GM21825 (cell line): ENCODE data around the gene CACNA1H.

Experiments
- ATAC-seq: cut with Tn5 transposase; IDR thresholded peaks from one replicate; pipeline ENCODE4 v1.9.1; 2021; ENCODE audit warnings: mild to moderate bottlenecking, moderate library complexity; ENCODE audit not compliant: unreplicated experiment

CACNA1H gene

DNA sequence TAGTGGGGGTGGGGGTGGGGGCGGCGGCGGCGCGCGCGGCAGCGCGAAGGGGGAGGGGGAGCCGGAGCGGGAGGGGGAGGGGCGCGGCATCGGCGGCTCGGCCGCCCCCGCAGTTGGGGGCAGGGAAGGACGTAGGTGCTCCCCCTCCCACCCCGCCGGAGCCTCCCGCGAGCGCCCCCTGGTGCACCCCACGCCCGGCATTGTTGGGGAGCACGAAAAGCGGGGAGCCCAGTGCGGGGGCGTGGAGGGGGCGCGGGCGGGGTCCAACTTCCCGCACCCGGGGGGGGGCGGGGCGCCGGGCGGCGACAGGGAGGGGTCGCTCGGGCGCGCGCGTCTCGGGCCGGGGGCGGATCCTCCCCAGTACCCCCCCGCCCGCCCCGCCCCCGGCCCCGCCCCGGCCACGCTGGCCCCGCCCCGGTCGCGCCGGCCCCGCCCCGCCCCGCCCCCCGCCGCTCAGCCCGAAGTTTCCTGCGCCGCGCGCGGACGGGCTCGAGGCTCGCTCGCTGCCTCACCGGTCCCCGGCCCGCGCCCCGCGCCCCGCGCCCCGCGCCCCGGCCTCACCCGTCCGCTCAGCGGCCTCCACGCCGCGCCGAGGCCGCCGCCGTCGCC lies at the start of gene CACNA1H:
Gene CACNA1H, plus strand, starts transcription at position 456 of the 609 bp plus-strand sequence. CDS start 632 bp downstream, outside the sequence.
- no peak for ATAC-seq

DNA sequence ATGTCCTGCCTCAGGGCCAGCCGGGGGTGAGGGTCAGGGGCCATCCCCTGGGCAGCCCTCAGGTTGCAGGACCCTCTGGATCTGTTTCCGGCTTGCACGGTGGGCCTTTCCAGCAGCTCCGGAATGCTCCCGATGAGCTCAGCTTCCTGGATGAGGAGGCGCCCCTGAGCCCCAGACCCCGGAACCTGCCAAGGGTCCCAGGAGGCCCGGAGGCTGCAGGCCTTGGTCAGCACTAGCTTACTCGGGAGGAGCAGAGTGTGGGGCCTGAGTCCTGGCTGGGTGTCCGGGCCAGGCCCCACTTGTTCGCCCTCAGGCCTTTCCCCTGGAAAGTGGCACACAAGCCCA lies 49.3 kb upstream of the CACNA1H start:
- ATAC-seq: no peak

DNA sequence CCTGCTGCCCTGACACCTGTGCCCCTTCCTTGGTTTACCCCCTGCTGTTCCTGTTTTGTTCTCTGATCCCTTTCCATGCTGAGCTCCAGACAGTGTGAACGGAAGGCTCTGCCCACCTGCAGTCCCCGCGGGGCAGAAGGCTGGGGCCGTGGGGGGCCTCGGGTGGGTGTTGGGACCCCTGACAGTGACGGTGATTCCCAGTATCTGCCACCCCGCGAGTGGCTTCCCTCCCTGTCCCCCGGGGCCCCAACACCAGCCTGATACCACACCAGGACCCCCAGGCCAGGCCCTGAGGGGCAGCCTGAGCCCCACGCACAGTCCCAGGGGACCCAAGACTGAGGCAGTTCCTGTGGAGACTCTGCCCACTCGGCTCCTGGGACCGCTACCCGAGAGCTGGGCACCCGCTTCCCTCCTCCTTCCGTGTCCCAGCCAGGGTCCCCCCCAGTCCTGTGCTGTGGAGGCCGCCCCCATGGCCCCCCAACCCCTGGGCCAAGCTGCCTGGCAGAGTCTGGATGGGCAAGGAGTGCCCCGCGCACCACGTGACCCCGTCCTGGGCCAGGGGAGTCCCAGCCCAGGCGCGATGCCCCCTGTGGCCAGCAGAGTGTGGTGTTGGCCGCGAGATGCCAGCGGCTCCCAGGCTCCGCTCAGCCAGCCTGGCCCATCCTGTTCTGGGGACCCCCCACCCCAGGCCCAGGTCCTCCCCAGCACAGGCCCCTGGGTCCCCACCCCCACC lies 46.9 kb upstream of the CACNA1H start:
- no peak for ATAC-seq

DNA sequence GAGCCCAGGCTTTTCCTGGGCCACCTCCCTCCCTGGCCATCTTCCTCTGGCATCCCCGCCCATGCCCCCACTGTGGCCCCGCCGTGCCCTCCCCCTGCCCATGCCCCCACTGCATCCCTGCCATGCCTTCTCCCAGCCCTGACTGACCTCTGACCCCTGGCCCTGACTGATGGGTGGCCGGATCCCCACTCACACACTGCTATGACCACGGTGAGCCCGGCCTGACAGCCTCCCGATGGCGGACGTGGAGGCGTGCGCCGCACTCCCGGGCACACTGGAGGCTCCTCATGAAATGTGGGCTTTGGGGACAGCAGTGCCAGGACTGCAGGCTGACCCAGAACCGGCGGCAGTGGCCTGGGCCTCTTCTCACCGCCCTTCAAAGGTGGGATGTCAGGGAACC lies 46.2 kb upstream of the CACNA1H start:
- no peak for ATAC-seq

DNA sequence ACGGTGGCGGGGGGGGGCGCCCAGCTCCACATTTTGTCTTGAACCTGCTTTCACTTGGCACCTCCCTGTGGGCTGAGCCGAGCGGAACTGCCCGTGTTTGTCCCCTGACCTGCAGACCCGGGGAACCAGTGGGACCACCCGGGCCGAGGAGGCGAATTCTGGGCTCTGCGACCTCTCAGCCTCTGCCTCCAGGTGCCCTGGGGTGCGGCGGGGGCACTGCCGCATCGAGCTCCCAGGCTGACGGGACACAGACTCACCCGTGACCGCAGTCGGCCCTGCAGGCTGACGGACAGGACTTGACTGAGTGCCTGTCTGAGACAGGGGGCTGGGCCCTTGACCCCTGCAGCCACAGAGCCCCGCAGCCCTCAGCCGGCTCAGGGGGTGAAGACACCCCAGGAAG lies 45.8 kb upstream of the CACNA1H start:
- no peak for ATAC-seq

DNA sequence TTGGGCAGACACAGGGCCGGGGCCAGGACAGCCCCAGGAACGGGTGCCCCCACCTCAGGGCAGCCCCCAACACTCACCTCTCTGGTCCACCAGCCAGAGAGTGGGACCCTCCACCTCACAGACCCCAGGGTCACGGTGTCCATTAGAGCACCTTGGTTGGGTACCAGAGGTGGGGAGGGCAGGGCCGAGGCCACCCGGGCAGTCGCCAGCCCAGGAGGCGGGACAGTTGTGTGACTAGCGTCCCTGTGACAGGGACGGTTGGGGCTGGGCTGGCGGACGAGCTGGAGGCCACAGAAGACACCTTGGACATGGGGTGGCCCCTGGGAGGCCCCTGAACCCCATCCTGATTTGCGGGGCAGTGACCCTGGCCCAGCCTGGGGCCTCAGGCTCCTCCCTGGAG lies 45.2 kb upstream of the CACNA1H start:
- ATAC-seq: no peak

DNA sequence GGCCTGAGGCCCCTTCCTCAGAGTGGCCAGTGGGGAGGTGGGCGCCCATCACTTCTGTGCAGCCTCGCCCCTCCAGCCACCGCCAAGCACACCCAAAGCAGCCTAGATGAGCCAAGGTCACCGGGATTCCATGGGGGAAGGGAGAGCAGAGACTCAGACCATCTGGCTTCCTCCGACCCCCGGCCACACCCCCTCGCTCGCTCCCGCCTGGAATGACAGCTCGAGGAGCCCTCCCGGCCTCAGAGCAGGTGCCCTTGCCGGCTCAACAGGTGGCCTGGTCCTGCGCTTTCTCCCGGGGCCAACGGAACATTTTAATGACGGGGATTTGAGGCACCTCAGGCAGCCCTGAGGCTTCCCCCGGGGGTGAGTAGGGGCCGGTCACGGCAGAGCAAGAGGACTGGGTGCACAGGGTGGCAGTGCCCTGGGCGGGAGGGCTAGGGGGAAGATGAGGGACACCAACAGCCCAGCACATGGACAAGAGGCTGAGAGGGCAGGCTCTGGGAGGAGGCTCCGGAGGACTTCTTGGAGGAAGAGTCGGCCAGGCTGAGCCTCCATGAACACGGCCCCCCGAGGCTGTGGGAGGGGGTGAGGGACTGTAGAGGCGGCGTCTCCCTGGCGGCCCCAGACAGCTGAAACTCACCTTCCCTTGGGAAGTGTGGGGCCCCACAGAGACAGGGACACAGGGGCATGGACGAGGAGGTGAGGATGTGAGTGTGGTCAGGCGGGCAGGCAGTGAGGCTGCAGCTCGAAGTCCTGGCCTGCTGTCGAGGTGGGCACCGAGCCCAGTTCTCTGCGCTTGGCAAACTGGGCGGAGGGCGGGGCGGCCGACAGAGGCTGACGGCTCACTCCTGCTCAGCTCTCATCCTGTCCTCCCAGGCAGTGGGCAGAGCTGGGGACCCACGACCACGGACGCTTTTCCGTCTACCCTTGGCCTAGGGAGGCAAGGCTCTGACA lies 44.3 kb upstream of the CACNA1H start:
- ATAC-seq: no peak

DNA sequence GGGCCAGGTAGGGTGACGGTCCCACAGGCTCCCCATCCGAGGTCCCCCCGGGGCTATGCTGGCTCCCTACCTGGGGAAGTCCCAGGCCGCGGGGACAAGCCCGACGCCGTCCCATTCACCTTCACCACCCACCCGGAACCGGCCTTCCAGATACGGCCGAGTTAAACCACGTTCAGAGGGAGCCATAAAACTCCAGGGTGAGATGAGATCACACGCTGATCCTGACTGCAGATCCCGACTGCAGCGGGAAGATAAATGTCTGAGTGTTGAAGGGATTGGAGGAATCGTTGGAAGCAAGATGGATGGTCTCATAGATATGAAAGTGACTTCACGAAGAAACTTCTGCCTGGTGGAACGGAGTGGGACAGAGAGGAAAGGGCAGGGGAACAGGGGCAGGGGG lies 43.3 kb upstream of the CACNA1H start:
- no peak for ATAC-seq

DNA sequence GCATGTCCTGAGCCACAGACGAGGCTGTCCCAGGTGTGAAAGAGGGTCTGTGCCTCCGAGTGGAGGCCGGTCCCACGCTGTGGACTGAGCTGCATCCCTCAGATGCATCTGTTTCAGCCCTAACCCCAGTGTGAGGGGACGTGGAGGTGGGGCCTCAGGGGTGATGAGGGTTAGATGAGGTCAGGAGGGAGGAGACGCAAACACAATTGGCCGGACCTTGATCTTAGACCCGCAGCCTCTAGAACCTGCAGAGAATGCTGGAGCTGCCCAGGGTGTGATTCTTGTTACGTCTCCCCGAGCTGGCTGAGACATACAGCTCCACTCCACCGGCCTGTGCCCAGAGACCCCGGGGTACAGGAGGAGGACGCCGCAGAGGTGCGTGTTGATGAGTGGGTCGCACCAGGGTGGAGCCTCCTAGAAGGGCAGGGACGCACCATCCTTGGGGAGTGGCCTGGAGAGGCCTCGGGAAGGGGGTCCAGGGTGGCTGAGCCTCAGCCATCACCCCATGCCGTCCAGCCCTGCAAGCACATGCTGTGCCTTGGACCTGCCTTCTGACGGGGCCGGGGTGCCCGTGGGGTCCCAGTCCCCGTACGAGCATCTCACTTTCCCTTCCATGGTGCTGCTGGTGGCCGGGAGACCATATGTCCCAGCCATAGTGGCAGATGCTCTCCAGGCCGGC lies 40.3 kb upstream of the CACNA1H start:
- ATAC-seq: no peak

DNA sequence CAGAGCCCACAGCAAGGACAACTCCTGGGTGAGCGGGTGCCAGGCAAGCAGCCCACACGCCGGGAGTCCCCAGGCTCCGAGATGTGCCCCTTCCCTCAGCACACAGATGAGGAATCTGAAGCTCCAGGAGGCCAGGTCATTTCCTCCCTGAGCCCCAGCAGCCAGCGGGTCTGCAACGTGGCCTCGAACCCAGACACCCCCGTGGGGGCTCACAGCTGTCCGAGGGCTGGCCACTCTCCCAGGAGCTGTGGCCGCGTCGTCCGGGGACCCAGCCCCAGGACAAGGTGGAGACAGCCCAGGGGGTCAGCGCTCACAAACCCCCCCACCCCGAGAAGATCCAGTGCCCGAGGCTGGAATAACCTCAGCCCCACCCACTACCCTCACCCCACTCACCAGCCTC lies 39.4 kb upstream of the CACNA1H start:
- no peak for ATAC-seq

DNA sequence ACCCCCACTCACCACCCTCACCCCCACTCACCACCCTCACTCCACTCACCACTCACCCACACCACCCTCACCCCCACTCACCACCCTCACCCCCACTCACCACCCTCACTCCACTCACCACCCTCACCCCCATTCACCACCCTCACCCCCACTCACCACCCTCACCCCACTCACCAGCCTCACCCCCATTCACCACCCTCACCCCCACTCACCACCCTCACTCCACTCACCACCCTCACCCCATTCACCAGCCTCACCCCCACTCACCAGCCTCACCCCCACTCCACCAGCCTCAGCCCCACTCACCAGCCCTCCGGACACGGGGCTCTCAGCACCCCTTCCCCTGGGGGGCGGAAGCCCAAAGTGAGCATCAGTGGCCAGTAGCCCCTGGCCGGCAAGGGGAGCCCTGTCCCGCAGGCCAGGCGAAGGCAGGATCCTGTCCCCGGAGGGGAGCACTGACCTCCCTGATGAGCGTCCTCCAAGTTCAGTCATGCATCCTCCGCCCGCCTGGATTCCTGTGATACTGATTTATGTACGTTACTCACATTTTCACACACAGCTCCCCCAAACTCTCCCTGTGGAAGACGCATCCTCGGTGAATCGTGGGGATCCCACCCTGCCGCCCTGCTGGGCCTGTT lies 38.9 kb upstream of the CACNA1H start:
- ATAC-seq: no peak

DNA sequence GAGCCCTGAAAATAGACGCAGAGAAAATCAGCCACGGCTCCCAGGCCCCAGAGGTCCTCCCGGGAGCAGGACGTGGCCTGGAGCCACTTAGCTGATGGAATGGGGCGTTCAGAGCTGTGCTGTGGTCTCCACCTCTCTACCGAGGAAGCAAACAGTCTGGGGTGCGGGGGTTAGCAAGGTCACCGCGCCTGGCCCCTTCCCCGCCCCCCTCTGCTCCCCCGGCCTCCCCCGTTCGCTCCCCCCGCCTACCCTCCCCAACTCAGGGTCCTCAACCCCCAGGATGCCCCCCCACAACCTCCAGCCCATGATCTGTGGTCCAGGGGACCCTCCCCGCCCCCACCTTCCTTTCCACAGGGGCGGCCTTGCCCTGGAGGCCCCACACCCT lies 36.2 kb upstream of the CACNA1H start:
- no peak for ATAC-seq

DNA sequence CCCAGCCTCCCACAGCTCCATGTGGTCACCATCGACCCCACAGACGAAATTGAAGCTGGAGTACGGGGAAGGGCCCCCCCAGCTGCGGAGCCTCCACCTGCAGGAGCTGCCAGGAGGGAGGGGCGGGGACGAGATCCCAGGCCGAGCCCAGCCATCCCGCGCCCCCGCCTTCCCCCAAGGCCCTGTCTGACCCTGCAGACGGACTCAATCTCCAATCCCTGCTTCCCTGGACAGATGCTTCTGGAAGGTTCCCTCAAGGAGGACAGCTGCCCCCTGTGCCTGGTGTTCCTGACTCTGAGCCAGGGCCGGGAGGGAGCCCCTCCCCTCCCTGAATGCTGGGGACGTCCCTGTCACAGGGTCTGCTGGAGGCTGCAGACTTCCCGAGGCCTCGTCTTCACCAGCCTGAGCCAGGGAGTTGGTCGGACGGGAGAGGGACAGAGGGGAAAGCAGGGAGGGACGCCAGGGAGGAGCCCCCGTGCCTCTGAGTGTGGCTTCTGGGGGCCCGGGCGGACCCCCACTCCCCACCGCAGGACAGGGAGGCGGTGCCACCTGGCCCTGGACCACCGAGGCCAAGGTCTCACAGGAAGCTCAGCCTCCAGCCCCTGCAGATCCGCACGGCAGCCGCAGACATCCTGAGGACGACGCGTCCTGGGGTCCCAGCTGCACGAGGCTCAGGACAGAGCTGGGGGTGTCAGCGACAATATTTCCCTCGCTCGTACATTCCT lies 35.6 kb upstream of the CACNA1H start:
- no peak for ATAC-seq

DNA sequence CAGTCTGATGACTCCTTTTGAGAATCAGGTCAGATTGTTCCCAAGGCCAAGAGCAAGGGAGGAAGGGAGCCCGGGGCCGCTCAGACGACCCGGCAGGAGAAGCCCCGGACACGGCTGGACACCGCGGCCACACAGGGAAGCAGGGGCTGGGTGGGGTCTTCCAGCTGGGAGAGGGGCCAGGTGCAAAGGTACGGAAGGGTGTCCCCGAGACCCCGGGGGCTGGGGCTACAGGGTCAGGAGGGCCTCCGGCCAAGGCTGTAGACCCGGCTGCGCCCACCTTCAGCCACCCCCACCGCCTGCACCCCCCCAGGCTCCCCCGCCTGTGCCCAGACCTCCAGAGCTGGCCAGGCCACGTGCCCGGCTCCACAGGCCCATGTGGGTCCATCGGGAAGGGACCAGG lies 35.0 kb upstream of the CACNA1H start:
- no peak for ATAC-seq

DNA sequence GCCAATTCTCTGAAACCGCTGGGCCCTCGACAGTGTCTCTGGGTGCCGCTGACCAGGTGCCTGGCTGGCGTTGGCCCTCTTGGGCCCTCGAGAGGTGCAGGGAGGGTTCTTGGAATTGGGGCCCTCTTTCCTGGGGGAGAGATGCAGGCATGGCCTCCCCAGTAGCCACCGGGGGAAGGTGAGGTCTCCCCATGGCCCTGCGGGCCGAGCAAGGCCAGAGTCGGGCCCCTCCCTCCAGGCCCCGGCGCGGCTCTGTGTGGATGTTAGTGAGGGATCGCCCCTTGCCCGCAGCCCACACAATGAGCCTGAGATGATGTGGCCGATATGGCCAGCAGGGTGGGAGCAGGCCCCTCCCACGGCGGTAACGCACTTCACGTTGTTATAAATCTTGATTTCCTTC lies 33.8 kb upstream of the CACNA1H start:
- no peak for ATAC-seq

DNA sequence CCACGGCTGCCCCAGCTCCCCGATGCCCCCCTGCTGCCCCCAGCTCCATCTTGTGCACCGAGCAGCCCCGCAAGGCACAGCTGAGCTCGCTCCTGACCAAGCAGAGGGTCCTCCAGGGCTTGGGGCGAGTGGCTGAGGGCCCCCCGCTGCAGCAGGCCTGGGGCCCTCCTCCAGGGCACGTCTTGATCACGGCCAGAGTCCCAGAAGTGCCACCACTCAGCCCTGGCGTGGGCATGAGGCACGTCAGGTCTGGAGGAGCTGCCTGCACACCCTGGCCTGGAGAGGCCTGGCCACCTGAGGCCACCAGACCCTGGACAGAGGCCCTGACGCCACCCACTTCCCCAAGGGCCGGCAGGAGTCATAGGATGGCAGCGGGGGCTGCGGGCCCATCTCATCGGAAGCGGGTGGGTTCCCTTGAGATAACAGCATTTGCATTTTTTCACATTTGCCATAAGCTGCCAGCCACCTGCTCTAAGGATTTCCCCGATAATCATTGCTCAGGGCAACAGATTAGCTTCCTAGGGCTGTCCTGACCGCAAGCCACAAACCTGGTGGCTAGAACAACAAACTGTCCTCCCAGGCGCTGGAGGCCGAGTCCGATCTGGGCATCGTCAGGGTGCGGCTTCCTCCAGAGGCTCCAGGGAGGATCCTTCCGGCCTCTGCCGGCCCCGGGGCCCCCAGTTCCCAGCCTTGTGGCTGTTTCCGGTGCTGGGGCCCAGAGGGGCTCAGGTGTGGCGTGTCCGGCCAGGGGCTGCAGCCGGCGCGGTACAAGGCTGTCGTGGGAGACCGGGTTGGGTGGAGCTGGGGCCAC lies 32.9 kb upstream of the CACNA1H start:
- no peak for ATAC-seq

DNA sequence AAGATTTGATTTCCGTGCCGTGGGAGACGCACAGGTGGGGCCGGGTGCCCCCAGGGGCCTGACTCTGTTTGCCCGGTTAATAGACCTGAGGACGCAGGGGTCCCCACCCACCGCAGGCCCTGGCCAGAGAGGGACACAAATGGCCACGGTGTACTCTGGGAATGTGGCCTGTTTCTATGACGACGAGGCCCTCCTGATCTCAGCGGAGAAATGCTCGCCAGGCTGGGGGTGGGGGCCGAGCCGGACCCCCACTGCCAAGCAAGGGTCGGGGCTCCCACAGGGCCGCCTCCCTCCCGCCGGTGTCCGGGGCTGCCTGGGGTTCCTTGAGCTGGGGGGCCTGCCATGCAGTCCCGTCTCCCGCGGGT lies 32.3 kb upstream of the CACNA1H start:
- no peak for ATAC-seq

DNA sequence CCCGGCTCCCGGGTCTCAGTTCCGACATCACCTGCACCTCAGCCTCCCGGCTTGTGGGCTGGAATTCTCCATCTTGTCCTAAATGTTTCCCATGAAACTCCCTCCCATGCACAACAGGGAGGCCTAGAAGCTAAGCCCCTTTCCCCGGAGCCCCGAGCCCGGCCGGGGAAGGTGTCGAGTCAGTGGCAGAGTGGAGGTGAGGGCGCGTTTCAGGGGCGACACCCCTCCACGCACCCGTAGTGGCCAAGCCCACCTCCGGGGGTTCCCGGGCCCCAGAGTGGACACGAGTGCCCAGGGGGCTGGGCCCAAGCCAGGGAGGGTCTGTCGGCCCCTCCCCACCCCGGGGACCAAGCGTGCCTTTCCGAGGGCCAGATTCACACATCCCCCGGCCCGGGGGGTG lies 31.9 kb upstream of the CACNA1H start:
- no peak for ATAC-seq

DNA sequence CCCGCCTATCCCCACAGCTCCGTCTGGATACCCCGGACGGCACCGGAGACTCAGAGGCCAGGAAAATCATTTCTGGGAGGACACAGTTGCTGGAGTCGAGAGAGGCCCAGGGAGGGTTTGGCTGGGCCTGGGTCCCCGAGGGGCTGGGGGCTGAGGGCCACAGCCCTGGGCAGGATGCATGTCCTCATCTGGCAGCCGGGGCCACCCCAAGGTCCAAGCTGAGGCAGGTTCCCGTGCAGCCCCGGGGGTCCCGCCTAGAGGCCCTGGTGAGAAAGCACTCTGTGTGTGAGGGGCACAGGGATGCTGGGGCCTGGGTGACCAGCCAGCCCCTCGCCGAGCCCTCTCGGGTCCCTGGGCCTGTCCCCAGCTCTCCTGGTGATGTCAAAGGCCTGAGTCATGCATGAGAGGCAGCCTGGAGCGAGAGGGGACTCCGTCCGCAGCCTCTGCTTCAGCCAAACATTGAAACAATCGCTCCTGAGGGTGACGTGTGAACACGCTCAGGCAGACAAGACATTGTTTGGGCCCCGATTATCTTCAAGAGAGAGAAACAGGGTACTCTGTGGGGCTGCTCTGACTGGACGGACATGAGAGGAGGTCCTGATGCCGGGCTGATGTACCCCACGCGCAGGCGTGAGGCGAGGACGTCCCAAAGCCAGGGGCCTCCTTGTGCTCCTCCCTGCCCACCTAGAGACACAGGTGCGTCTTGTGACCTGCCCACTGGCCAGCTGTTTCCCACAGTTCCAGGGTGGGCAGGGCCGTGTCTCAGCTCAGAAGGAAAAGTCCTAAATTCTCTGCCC lies 31.1 kb upstream of the CACNA1H start:
- ATAC-seq: no peak
